H1 (cell line): ENCODE results near the gene APBB3.

Experiments used
- ATF2 ChIP-seq: IDR thresholded peaks from 2 replicates; pipeline ENCODE4 v1.6.1; 2012; ENCODE audit warnings: low read length, inconsistent platforms
- CEBPB ChIP-seq: IDR thresholded peaks from 2 replicates; pipeline ENCODE4 v1.6.1; 2012; ENCODE audit warnings: low read depth, low read length
- CTCF ChIP-seq, 3 experiments: IDR thresholded peaks; 1 replicate in 2 of 3; 2 replicates in 1 of 3; pipeline versions ENCODE4 v1.5.1 to v1.6.1; 2011; ENCODE audit warnings: low read length in 3 of 3, mild to moderate bottlenecking in 3 of 3, inconsistent platforms in 2 of 3, low read depth in 1 of 3, moderate library complexity in 1 of 3; ENCODE audit not compliant: insufficient read depth in 1 of 3; ENCODE audit errors: control extremely low read depth in 1 of 3
- EP300 ChIP-seq, 2 experiments: IDR thresholded peaks; 1 replicate in 1 of 2; 2 replicates in 1 of 2; pipeline ENCODE4 v1.6.1; 2011 to 2012; ENCODE audit warnings: low read depth in 2 of 2, low read length in 2 of 2, mild to moderate bottlenecking in 2 of 2, borderline replicate concordance in 1 of 2, inconsistent platforms in 1 of 2, moderate library complexity in 1 of 2
- EZH2 ChIP-seq: fragments of 200-600 bp; sonication (generic); IDR thresholded peaks from 2 replicates; pipeline ENCODE4 v1.7.1; 2012; ENCODE audit warnings: low read depth, mild to moderate bottlenecking, moderate library complexity, low read length, inconsistent platforms; ENCODE audit not compliant: severe bottlenecking
- HDAC6 ChIP-seq: IDR thresholded peaks from one replicate; pipeline ENCODE4 v1.7.1; 2012; ENCODE audit warnings: low read depth, mild to moderate bottlenecking, inconsistent platforms, low read length, moderate library complexity
- JUN ChIP-seq: IDR thresholded peaks from 2 replicates; pipeline ENCODE4 v1.6.1; 2011; ENCODE audit warnings: low read depth, mild to moderate bottlenecking, improper control_type of control experiment, low read length
- MAFK ChIP-seq: IDR thresholded peaks from 2 replicates; pipeline ENCODE4 v1.6.1; 2012; ENCODE audit warnings: low read depth, mild to moderate bottlenecking, improper control_type of control experiment, low read length
- MAX ChIP-seq: IDR thresholded peaks from 2 replicates; pipeline ENCODE4 v1.6.1; 2012; ENCODE audit warnings: inconsistent platforms
- POLR2A ChIP-seq, 2 experiments: IDR thresholded peaks; 1 replicate in 1 of 2; 2 replicates in 1 of 2; pipeline ENCODE4 v1.6.1; 2011; ENCODE audit warnings: low read depth in 2 of 2, low read length in 2 of 2, mild to moderate bottlenecking in 2 of 2; ENCODE audit errors: control extremely low read depth in 1 of 2
- SUZ12 ChIP-seq: fragments of 200-600 bp; sonication (generic); IDR thresholded peaks from 2 replicates; pipeline ENCODE4 v1.6.1; 2012; ENCODE audit warnings: mild to moderate bottlenecking, inconsistent platforms, low read length, moderate library complexity, mixed read lengths
- TAF1 ChIP-seq: IDR thresholded peaks from 2 replicates; pipeline ENCODE4 v1.6.1; 2011; ENCODE audit warnings: mild to moderate bottlenecking, low read depth, low read length

GRCh38 chr5:140513124-140513523, 51.3 kb downstream of the APBB3 start:
- TF ChIP-seq EZH2 (no peak), ATF2 (no peak), CTCF (IDR thresholded peaks at IDR 0.05; ENCODE audit: control extremely low read depth in 1 of 3, insufficient read depth in 1 of 3, low read depth in 1 of 3, low read length in 3 of 3) (no peak), JUN (no peak), POLR2A (IDR thresholded peaks at IDR 0.05; ENCODE audit: control extremely low read depth in 1 of 2, low read depth in 2 of 2, low read length in 2 of 2) (no peak), EP300 (IDR thresholded peaks at IDR 0.05; ENCODE audit: borderline replicate concordance in 1 of 2, low read depth in 2 of 2, low read length in 2 of 2) (no peak), MAX (no peak), TAF1 (no peak), CEBPB (no peak), SUZ12 (no peak), HDAC6 (no peak), MAFK (no peak)
